Measurements from ENCODE around the gene OLA1. TPM values are rescaled to one million over a fixed set of nuclear protein-coding genes. Genes with fewer than 3 reads are reported as not detected.

OLA1 gene
- total and polyA plus RNA-seq, 2 of the 13 experiments (the other 11 are each of a cell fraction or from before 2014, with no cell fraction given), result 153 to 241 TPM

GRCh38 chr2:174039551-174040416 lies 208.5 kb downstream of the OLA1 start (continued):
- TF ChIP-seq ZNF281 (CRISPR knock-in tag; IDR thresholded peaks at IDR 0.05; ENCODE audit: borderline replicate concordance), result peak; percentile 91
- TF ChIP-seq ZBTB44 (CRISPR knock-in tag; IDR thresholded peaks at IDR 0.05), result 0 out of 2 replicates have a peak, but pooled peaks have one; percentile 28
- TF ChIP-seq ZSCAN25 (CRISPR knock-in tag; IDR thresholded peaks at IDR 0.05), result peak; percentile 71
- no peak for TF ChIP-seq ZHX1 (CRISPR knock-in tag; IDR thresholded peaks at IDR 0.05; ENCODE audit: low read depth)
- no peak for TF ChIP-seq ZNF552 (CRISPR knock-in tag; IDR thresholded peaks at IDR 0.05; ENCODE audit: borderline replicate concordance)
- no peak for TF ChIP-seq ZNF180 (CRISPR knock-in tag; IDR thresholded peaks at IDR 0.05; ENCODE audit: borderline replicate concordance, low read depth)
- TF ChIP-seq ZNF33B (CRISPR knock-in tag; IDR thresholded peaks at IDR 0.05), result no peak
- TF ChIP-seq TEAD3 (CRISPR knock-in tag; optimal IDR thresholded peaks at IDR 0.05; ENCODE audit: borderline replicate concordance), result peak; percentile 7
- TF ChIP-seq SRSF1 (optimal IDR thresholded peaks at IDR 0.05; ENCODE audit: low read depth, low read length), result no peak
- no peak for TF ChIP-seq RAD51 (IDR thresholded peaks at IDR 0.05; ENCODE audit: borderline replicate concordance)
- no peak for TF ChIP-seq ZSCAN20 (CRISPR knock-in tag; IDR thresholded peaks at IDR 0.05; ENCODE audit: borderline replicate concordance)
- no peak for TF ChIP-seq ZFP1 (CRISPR knock-in tag; IDR thresholded peaks at IDR 0.05)
- TF ChIP-seq FOXK2 (IDR thresholded peaks at IDR 0.05), result no peak
- no peak for TF ChIP-seq KMT2B (CRISPR knock-in tag; IDR thresholded peaks at IDR 0.05)
- TF ChIP-seq YEATS4 (CRISPR knock-in tag; IDR thresholded peaks at IDR 0.05; ENCODE audit: borderline replicate concordance), result no peak
- TF ChIP-seq HMGXB3 (CRISPR knock-in tag; IDR thresholded peaks at IDR 0.05; ENCODE audit: borderline replicate concordance), result no peak

Data from HepG2 (cell line).